ENCODE measurements around the gene DHRS1. TPM values are rescaled to one million over a fixed set of nuclear protein-coding genes. Genes with fewer than 3 reads are reported as not detected.

Gene DHRS1
- total RNA-seq, 1 experiment from 2014 or later = 34.7 TPM

- Histone ChIP-seq H2AFZ (ENCODE audit: low read depth, low read length, poor library complexity, severe bottlenecking) (no peak overlapping the region), H3K36me3 (ENCODE audit: control insufficient read depth in 1 of 2, insufficient read depth in 2 of 2, low read length in 2 of 2) (no peaks in the 10 kb centered on the region), H3K9me2 (ENCODE audit: insufficient read depth) (no peaks in the 10 kb centered on the region), H4K20me1 (ENCODE audit: insufficient read depth) (no peaks in the 10 kb centered on the region), H3K9ac (ENCODE audit: low read length) (no peak overlapping the region), H3K4me2 (ENCODE audit: low read length) (no peak overlapping the region), H3K79me2 (ENCODE audit: insufficient read depth, low read length) (no peaks in the 10 kb centered on the region), H3K4me3 (replicated peaks in 1 of 2; ENCODE audit: low read depth in 1 of 2, low read length in 2 of 2) (no peak overlapping the region), H3K9me3 (ENCODE audit: control insufficient read depth in 1 of 2, insufficient read depth in 1 of 2, low read depth in 1 of 2, low read length in 2 of 2) (no peaks in the 10 kb centered on the region), H3K27me3 (ENCODE audit: insufficient read depth, low read length) (no peaks in the 10 kb centered on the region), H3K4me1 (ENCODE audit: control insufficient read depth in 1 of 2, insufficient read depth in 2 of 2, low read length in 2 of 2) (peaks cover 4% of the 10 kb centered on the region in 2 experiments; a peak in 1 of 4 replicates), H3K27ac (ENCODE audit: low read depth, low read length) (no peak overlapping the region)
- DNase-seq (ENCODE audit: low read depth, low spot score) (no peak), ATAC-seq (no peak)
- ChIA-PET POLR2A (no interaction called here), RAD21 (ENCODE audit: low non-redundant PET in 1 of 2, low total read pairs in 2 of 2, uncharacterized antibody in 2 of 2, unreplicated experiment in 2 of 2) (no interaction called here), CTCF (interaction anchor here (1.3 kb wide), 1 partner anchor 31 kb away, joined by 3 read pairs; no protein-coding TSS in a partner anchor)
- no peak for TF ChIP-seq YY1 (IDR thresholded peaks at IDR 0.05; ENCODE audit: extremely low read depth, insufficient replicate concordance, low read depth, low read length)
- no peak for TF ChIP-seq ELF1 (IDR thresholded peaks at IDR 0.05; ENCODE audit: borderline replicate concordance, low read depth)
- intact Hi-C loops (cut with micrococcal nuclease) = no loop called here
- BruUV-seq (replicated peaks) = no TSS peak
These were observed 21.2 kb downstream of the DHRS1 start for GRCh38 chr14:24278424-24278823.

- ATAC-seq (no peak), DNase-seq (ENCODE audit: low read depth, low spot score) (no peak)
- ChIA-PET RAD21 (ENCODE audit: low non-redundant PET in 1 of 2, low total read pairs in 2 of 2, uncharacterized antibody in 2 of 2, unreplicated experiment in 2 of 2) (no interaction called here), CTCF (no interaction called here), POLR2A (no interaction called here)
- TF ChIP-seq EGR1 (IDR thresholded peaks at IDR 0.05; ENCODE audit: low read depth) (no peak), SP1 (IDR thresholded peaks at IDR 0.05; ENCODE audit: low read depth) (no peak), RAD21 (IDR thresholded peaks at IDR 0.05; ENCODE audit: low read depth) (no peak), YY1 (IDR thresholded peaks at IDR 0.05; ENCODE audit: extremely low read depth, insufficient replicate concordance, low read depth, low read length) (no peak), CBX3 (IDR thresholded peaks at IDR 0.05; ENCODE audit: low read depth) (no peak), FOSL1 (IDR thresholded peaks at IDR 0.05; ENCODE audit: low read depth) (no peak), EZH2 (IDR thresholded peaks at IDR 0.05) (no peak), ZBTB33 (IDR thresholded peaks at IDR 0.05; ENCODE audit: extremely low read depth, insufficient replicate concordance, low read length) (no peak), REST (IDR thresholded peaks at IDR 0.05; ENCODE audit: low read depth) (no peak), CEBPB (IDR thresholded peaks at IDR 0.05; ENCODE audit: low read depth) (no peak), MAX (IDR thresholded peaks at IDR 0.05) (no peak)
- Histone ChIP-seq H3K9me3 (ENCODE audit: control insufficient read depth in 1 of 2, insufficient read depth in 1 of 2, low read depth in 1 of 2, low read length in 2 of 2) (no peaks in the 10 kb centered on the region), H3K36me3 (ENCODE audit: control insufficient read depth in 1 of 2, insufficient read depth in 2 of 2, low read length in 2 of 2) (no peaks in the 10 kb centered on the region), H3K4me3 (replicated peaks in 1 of 2; ENCODE audit: low read depth in 1 of 2, low read length in 2 of 2) (no peak overlapping the region), H3K9me2 (ENCODE audit: insufficient read depth) (no peaks in the 10 kb centered on the region), H3K4me2 (ENCODE audit: low read length) (no peak overlapping the region), H3K79me2 (ENCODE audit: insufficient read depth, low read length) (no peaks in the 10 kb centered on the region), H3K4me1 (ENCODE audit: control insufficient read depth in 1 of 2, insufficient read depth in 2 of 2, low read length in 2 of 2) (peaks cover 4 to 5% of the 10 kb centered on the region in 2 experiments; a peak in 1 of 4 replicates), H4K20me1 (ENCODE audit: insufficient read depth) (no peaks in the 10 kb centered on the region), H3K27ac (ENCODE audit: low read depth, low read length) (no peak overlapping the region), H3K9ac (ENCODE audit: low read length) (no peak overlapping the region), H2AFZ (ENCODE audit: low read depth, low read length, poor library complexity, severe bottlenecking) (no peak overlapping the region), H3K27me3 (ENCODE audit: insufficient read depth, low read length) (no peaks in the 10 kb centered on the region)
- intact Hi-C loops (cut with micrococcal nuclease) = no loop called here
- no TSS peak for BruUV-seq (replicated peaks)
These were observed 21.8 kb downstream of the DHRS1 start for GRCh38 chr14:24277606-24278321.

All from HCT116 (cell line).